ENCODE measurements around the gene MRPS22. TPM values are rescaled to one million over a fixed set of nuclear protein-coding genes. Genes with fewer than 3 reads are reported as not detected.

Gene MRPS22
- total and polyA plus RNA-seq, 4 donors: 33.2 to 44.7 (median 40.2) TPM

- H3K9ac ChIP-seq (ENCODE audit: insufficient read depth in 1 of 2, low read length in 2 of 2): no peak overlapping the region
- H3K36me3 ChIP-seq (ENCODE audit: control insufficient read depth in 4 of 4, insufficient read depth in 4 of 4, low read length in 4 of 4): no peaks in the 10 kb centered on the region
- peaks cover 0 to 2% (median 0%) of the 10 kb centered on the region in 4 donors for H3K9me3 ChIP-seq (ENCODE audit: control insufficient read depth in 4 of 4, insufficient read depth in 3 of 4, low read length in 3 of 4)
- no peak for TF ChIP-seq CTCF (IDR thresholded peaks at IDR 0.05; ENCODE audit: control extremely low read depth, extremely low read depth)
- peaks cover 0 to 2% (median 0%) of the 10 kb centered on the region in 5 donors for H3K4me1 ChIP-seq (ENCODE audit: control insufficient read depth in 5 of 5, insufficient read depth in 5 of 5, low read length in 5 of 5)
- no peak overlapping the region for H3K27ac ChIP-seq (ENCODE audit: low read depth in 1 of 2, low read length in 1 of 2)
- WGBS, 2 donors: 89 to 90% methylated on average over 5 of the region's 5 CpGs
- no peak for ATAC-seq (ENCODE audit: insufficient read depth, low FRiP score)
- no peak for DNase-seq
- H3K4me3 ChIP-seq: no peak overlapping the region
- peaks cover 0 to 3% (median 0%) of the 10 kb centered on the region in 3 donors for H3K27me3 ChIP-seq (ENCODE audit: control insufficient read depth in 3 of 3, insufficient read depth in 3 of 3, low read length in 2 of 3)
Observed at GRCh38 chr3:139326131-139326530, 17.7 kb upstream of the MRPS22 start.

- H3K36me3 ChIP-seq (ENCODE audit: control insufficient read depth in 4 of 4, insufficient read depth in 4 of 4, low read length in 4 of 4): no peaks in the 10 kb centered on the region
- DNase-seq (no peak), ATAC-seq (ENCODE audit: insufficient read depth, low FRiP score) (no peak)
- WGBS, 2 donors: 86 to 94% methylated on average over 4 of the region's 4 CpGs
- no peak overlapping the region for H3K27ac ChIP-seq (ENCODE audit: low read depth in 1 of 2, low read length in 1 of 2)
- no peak overlapping the region for H3K9ac ChIP-seq (ENCODE audit: insufficient read depth in 1 of 2, low read length in 2 of 2)
- H3K27me3 ChIP-seq (ENCODE audit: control insufficient read depth in 3 of 3, insufficient read depth in 3 of 3, low read length in 2 of 3): peaks cover 0 to 7% (median 0%) of the 10 kb centered on the region in 3 donors
- TF ChIP-seq CTCF (IDR thresholded peaks at IDR 0.05; ENCODE audit: control extremely low read depth, extremely low read depth): no peak
- no peak overlapping the region for H3K4me3 ChIP-seq
- H3K4me1 ChIP-seq (ENCODE audit: control insufficient read depth in 5 of 5, insufficient read depth in 5 of 5, low read length in 5 of 5): peaks cover 0 to 2% (median 0%) of the 10 kb centered on the region in 5 donors
- H3K9me3 ChIP-seq (ENCODE audit: control insufficient read depth in 4 of 4, insufficient read depth in 3 of 4, low read length in 3 of 4): peaks cover 0 to 2% (median 0%) of the 10 kb centered on the region in 4 donors
Observed at GRCh38 chr3:139326707-139327106, 17.1 kb upstream of the MRPS22 start.

- Histone ChIP-seq H3K4me3 (no peak overlapping the region), H3K36me3 (ENCODE audit: control insufficient read depth in 4 of 4, insufficient read depth in 4 of 4, low read length in 4 of 4) (no peaks in the 10 kb centered on the region), H3K9ac (ENCODE audit: insufficient read depth in 1 of 2, low read length in 2 of 2) (no peak overlapping the region), H3K27ac (ENCODE audit: low read depth in 1 of 2, low read length in 1 of 2) (no peak overlapping the region), H3K9me3 (ENCODE audit: control insufficient read depth in 4 of 4, insufficient read depth in 3 of 4, low read length in 3 of 4) (peaks cover 0 to 2% (median 0%) of the 10 kb centered on the region in 4 donors), H3K27me3 (ENCODE audit: control insufficient read depth in 3 of 3, insufficient read depth in 3 of 3, low read length in 2 of 3) (peaks cover 0 to 12% (median 4%) of the 10 kb centered on the region in 3 donors), H3K4me1 (ENCODE audit: control insufficient read depth in 5 of 5, insufficient read depth in 5 of 5, low read length in 5 of 5) (peaks cover 0 to 2% (median 0%) of the 10 kb centered on the region in 5 donors)
- TF ChIP-seq CTCF (IDR thresholded peaks at IDR 0.05; ENCODE audit: control extremely low read depth, extremely low read depth): no peak
- no peak for DNase-seq
- no peak for ATAC-seq (ENCODE audit: insufficient read depth, low FRiP score)
- 92 to 94% methylated on average over 5 of the region's 5 CpGs for WGBS, 2 donors
Observed at GRCh38 chr3:139327231-139327630, 16.6 kb upstream of the MRPS22 start.

- Histone ChIP-seq H3K9me3 (ENCODE audit: control insufficient read depth in 4 of 4, insufficient read depth in 3 of 4, low read length in 3 of 4) (peaks cover 0 to 2% (median 0%) of the 10 kb centered on the region in 4 donors), H3K4me1 (ENCODE audit: control insufficient read depth in 5 of 5, insufficient read depth in 5 of 5, low read length in 5 of 5) (peaks cover 0 to 2% (median 0%) of the 10 kb centered on the region in 5 donors), H3K27ac (ENCODE audit: low read depth in 1 of 2, low read length in 1 of 2) (no peak overlapping the region), H3K27me3 (ENCODE audit: control insufficient read depth in 3 of 3, insufficient read depth in 3 of 3, low read length in 2 of 3) (peaks cover 0 to 17% (median 9%) of the 10 kb centered on the region in 3 donors), H3K9ac (ENCODE audit: insufficient read depth in 1 of 2, low read length in 2 of 2) (no peak overlapping the region), H3K36me3 (ENCODE audit: control insufficient read depth in 4 of 4, insufficient read depth in 4 of 4, low read length in 4 of 4) (no peaks in the 10 kb centered on the region), H3K4me3 (no peak overlapping the region)
- WGBS, 2 donors: 57 to 68% methylated on average over 8 of the region's 8 CpGs
- no peak for TF ChIP-seq CTCF (IDR thresholded peaks at IDR 0.05; ENCODE audit: control extremely low read depth, extremely low read depth)
- DNase-seq (no peak), ATAC-seq (ENCODE audit: insufficient read depth, low FRiP score) (no peak)
Observed at GRCh38 chr3:139327861-139328260, 16.0 kb upstream of the MRPS22 start.
